ENCODE measurements around the gene HTT.
"Not testable (repeated sequence)": the region's sequence is repeated elsewhere in the genome, so short reads cannot be mapped to it uniquely, and the experiment has no call there.

The HTT gene

DNA sequence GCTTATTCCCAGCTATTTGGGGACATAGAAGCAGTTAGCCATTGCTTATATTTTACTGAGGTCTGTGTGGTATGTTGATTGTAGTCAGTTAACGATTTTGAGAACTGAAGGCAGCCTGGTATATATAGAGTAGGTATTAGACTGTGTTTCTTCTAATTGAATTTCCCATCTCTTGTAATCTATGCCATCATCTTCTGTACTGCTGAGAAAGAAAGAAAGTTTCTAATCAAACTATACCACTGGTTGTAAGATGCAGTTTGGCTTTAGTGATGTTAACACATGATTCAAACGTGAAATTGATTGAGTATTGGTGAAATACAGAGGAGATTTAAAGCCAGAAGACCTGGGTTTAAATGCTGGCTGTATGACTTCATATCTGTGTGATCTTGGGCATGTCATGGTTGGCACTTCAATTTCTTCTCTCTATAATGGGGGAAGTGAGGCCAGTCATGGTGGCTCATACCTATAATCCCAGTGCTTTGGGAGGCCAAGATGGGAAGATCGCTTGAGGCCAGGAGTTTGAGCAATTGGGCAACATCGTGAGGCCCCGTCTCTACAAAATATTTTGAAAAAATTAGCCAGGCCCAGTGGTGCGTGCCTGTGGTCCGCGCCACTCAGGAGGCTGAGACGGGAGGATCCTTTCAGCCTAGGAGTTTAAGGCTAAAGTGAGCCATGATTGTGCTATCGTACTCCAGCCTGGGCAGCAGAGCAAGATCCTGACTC is 11.6 kb downstream of the HTT start:
- DNase-seq: no peak

- no peak for DNase-seq
Observed at GRCh38 chr4:3087115-3087797, 12.8 kb downstream of the HTT start.

- no peak for DNase-seq
Observed at GRCh38 chr4:3091464-3091863, 17.0 kb downstream of the HTT start.

GRCh38 chr4:3094701-3095100 is 20.2 kb downstream of the HTT start:
- DNase-seq: not testable (repeated sequence)

- no peak for DNase-seq
Observed at GRCh38 chr4:3096202-3096601, 21.7 kb downstream of the HTT start.

- DNase-seq: no peak
Observed at GRCh38 chr4:3098346-3098745, 23.9 kb downstream of the HTT start.

DNA sequence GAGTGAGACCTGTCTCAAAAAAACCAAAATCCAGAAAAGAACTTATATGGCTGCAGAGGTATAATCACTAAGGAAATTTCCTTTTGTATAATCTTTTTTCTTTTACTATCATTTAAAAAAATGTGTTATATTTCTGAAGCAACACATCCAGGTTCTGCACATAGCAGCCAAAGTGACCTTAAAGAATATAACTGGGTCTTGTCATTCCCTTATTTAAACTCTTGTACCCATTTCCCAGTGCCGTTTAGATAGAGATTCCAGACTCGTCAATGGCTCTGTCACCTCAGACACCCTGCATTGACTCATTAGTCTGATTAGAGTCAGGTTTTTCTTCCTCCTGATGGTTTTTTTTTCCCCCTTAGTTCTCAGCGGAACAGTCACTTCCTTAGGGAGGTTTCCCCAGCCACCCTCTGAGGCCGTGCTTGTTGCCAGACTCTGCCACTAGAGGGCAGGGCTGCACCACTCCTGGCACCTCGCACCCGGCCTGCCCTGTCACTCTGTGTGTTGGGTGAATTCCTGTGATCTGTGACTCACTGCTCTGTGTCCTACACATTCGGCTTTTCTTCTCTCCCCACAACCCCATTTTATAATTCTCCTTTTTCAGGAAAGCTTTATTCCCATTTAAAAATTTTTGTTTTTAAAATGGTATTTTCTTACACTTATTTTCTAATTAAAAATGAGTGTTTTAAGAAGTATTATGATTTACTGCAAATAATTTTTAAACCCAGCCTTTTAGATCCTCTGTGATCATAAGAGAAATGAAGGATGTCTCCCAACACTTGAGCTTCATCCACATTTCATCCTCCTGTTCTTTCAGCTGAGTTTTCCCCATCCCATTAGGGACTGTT is 32.1 kb downstream of the HTT start:
- peak; percentile 17 to 56 for DNase-seq

GRCh38 chr4:3107271-3107670 is 32.8 kb downstream of the HTT start:
- DNase-seq: no peak

DNA sequence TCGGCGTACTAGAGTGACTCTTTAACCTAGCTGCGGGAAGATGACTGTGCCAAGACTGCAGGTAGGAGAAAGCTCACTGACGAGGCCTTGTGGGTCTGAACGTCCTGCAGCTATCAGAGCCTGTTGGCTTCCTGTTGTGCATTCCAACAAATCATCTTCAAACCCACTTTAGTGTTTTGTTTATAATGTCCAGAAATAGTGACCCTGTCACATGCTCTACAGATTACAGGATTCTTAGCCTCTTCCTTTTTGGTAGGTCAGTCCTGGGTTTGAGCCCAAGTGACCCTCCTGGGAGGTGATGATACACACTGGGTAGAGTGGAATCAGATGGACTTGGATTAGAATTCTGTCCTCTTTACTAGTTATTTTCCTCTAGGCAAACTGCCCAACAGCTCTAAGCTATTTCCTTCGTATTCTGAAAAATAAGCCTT is 33.2 kb downstream of the HTT start:
- no peak for DNase-seq

DNA sequence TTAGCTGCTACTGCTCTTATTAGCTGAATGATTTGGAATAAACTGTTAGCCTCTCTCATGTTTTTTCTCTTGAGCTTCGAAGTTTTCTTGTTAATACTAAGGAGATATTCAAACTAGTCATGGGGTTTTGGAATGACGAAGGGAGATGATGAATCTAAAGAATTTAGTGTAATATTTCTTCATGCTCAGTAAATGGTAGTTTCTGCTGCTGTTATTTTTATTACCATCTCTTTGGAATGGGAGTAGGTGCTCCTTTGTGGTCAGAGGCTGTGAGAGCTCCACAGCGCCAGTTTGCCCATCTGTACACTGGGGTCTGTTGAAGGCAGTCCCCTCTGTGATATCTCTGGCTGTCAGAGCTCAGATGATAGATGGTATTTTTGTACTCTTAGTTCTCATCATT is 33.7 kb downstream of the HTT start:
- DNase-seq: no peak

DNA sequence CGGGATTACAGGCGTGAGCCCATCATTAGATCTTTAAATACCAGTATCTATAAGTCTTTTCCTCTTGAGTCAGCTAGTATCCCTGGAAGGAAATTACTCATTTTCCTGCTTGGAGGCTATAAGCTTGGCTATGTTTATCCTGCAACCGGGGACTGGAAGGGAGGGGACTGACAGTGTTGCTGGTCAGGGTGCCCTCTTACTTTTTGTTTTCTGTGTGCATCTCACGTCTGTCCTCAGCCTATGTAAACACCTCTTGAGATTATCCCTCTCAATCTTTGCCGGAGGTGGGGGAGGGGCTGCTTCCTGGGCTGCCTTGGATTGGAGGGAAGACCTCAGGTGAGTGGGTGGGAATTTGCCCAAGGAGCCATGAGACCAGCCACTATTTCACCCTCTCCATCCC is 37.0 kb downstream of the HTT start:
- no peak for DNase-seq

GRCh38 chr4:3112201-3112600 is 37.7 kb downstream of the HTT start:
- no peak for DNase-seq

GRCh38 chr4:3112609-3113469 is 38.4 kb downstream of the HTT start:
- DNase-seq: no peak

DNA sequence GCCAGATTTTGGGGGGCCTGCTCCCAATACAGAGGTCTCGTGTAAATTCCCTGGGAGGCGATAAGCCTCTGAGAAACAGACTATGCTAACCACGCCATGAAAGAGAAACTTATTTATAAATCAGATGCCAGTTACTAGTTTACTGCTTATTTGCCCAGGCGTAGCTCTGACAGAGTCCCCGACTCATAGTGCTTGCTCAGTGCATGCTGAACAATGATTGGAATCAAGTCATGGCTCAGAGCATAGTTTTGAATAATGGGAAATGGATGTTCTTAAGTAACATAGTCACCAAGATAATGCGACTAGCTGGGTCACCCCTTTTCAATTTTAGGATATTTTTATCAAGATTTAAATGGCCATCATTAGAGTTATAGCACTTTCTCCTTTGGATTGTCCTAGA is 39.9 kb downstream of the HTT start:
- DNase-seq: no peak

DNA sequence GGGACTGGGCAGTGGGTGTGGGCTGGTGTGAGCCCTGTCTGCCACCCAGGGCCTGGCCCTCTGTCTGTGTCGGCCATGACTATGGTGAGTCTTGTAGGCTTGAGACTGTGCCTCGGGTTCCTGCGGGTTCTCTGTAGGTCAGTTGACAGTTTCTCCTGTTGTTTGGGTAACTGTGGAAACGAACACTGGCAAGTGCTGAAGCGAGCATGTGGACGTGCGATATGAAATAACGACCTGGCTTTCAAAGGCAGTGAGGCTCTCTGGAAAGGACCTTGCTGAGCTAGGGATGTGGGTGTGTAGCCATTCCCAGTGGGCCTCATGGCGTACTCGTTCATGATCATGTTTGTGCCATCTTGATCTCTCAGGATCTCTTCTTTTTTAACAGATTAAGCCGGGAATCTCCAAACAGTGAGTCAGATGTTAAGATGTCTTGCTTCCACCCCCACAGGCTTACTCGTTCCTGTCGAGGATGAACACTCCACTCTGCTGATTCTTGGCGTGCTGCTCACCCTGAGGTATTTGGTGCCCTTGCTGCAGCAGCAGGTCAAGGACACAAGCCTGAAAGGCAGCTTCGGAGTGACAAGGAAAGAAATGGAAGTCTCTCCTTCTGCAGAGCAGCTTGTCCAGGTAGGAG is 41.3 kb downstream of the HTT start:
- no peak for DNase-seq

GRCh38 chr4:3116955-3117354 is 42.5 kb downstream of the HTT start:
- no peak for DNase-seq

DNA sequence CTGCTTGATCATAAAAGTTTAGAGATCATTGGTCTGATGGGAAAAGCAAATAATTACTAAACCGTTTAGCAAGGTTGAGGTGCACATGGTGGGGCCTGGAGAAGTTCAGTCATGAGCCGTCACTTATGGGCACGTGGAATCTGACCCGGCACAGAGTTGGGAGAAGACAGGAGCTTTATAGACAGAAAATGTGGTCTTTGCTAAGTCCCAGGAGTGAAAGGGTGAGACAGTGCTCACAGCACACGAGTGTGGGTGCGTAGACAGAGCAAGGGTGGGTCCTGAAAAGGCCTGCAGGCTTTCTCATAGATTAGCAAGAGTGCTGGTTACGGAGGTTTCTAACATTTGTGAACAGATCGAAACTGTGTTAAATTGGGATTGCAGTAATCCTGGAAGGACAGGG is 43.8 kb downstream of the HTT start:
- DNase-seq: no peak

DNA sequence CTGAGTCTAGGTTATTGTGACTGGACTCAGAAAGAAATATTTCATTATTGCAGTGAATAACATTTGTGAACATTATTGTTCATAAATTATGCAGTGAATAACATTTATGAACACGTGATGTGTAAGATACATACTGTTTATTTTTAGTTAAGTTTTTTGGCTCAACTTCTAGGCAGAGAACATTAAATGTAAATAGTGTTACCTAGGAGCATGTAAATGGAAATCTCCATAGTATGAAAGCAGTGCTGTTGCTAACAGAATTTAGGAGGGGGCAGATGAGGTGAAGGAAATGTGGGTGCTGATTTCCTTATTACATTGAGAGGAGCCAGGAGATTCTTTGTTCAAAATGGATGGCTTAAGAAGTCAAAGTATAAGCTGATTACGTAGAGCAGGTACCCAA is 45.0 kb downstream of the HTT start:
- no peak for DNase-seq

DNA sequence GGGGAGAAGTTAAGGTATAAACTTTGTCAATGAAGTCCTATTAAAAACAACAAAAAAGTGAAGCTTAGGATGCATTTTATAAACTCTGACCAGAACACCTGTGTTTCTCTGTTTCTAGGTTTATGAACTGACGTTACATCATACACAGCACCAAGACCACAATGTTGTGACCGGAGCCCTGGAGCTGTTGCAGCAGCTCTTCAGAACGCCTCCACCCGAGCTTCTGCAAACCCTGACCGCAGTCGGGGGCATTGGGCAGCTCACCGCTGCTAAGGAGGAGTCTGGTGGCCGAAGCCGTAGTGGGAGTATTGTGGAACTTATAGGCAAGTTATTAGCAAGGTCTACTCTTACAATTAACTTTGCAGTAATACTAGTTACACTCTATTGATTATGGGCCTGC is 46.6 kb downstream of the HTT start:
- no peak for DNase-seq

- DNase-seq: no peak
Observed at GRCh38 chr4:3121596-3121995, 47.1 kb downstream of the HTT start.

DNA sequence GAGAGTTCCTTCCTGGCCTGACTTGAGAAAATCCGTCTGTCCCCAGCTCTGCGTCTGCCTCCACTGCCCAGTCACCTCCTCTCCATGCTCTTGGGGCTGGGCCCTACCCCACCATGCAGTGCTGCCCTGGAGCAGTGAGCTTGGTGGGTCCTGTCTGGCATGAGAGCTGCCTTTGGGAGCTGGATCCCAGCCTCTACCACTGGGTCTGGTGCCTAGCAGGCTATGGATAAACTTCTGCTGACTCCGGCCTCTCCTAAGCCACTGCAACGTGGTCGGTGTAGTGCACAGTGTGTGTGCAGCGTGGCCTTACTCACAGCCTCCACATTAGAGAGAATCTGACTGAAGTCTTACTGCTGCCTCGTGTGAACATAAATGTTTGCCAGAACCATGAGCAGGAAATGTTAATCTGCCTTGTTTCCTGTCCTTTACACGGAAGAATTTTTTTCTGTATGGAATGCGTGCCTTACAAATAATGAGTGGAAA is 47.6 kb downstream of the HTT start:
- no peak for DNase-seq

- no peak for DNase-seq
Observed at GRCh38 chr4:3123181-3123671, 48.7 kb downstream of the HTT start.
